HL-60/S4 treated with retinoic acid at 250 ng/mL for 4 days and 3 days (cell line): Measurements from ENCODE around the gene LTBP1.

Source experiments
- in situ Hi-C: fragments of 300-500 bp; cut with MboI; formaldehyde crosslinking; loops from 2 replicates; pipeline ENCODE4 v1.7.0; 2022; ENCODE audit warnings: low sequenced_read_pairs

LTBP1 gene

DNA sequence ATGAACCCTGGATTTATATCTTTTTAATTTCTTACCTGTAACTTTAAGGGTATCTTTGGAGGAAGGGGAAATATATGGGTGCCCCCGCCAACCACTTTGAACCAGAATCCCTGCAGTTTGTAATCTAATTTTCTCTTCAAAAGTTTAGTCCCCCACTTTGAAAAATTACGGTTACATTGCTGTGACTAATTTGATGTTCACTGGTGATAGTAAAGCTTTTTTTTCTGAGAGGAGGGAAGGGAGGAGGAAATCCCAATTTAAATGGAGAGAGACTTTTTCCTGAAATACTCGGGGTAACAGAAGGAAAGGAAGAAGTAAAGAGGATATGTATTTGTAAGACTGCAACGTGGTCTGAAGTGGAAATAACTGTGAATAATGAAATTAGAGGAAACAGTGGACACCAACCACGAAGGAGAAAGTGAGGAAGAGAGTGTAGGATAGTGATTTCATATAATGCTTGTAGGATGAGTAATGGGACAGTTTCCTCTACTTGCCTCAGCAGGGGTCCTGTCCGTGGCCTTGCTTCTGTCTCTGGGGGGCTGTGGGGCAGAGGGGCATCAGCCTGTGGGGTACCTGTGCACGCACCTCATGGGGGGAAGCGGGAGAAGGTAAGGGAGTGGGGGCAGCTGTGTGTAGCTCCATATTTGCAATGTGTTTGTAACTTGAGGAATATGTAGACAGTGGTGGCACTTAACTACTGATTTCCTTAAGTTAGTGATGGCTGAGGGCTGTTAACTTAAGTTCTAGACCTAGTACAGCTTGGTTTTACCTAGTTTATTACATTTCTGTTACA, 161.1 kb downstream of the LTBP1 start:
- in situ Hi-C loops = no loop called here

GRCh38 chr2:33108483-33109443, 162.0 kb downstream of the LTBP1 start:
- in situ Hi-C loops = no loop called here

DNA sequence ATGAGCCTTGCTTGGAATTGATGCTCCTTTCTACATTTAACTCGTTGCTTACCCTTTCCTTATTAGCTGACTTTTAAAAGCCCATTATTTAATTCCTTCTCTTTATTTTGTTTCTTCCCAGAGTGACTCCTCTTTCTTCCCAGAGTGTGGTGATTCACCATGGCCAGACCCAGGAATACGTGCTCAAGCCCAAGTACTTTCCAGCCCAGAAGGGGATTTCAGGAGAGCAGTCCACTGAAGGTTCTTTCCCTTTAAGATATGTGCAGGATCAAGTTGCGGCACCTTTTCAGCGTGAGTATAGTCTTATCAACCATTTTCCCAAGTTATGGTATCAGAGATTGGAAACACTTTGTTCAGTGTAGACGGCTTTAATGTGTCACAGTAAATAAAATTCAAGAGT, 163.7 kb downstream of the LTBP1 start:
- in situ Hi-C loops = no loop called here

GRCh38 chr2:33111002-33111446, 164.3 kb downstream of the LTBP1 start:
- in situ Hi-C loops = no loop called here

DNA sequence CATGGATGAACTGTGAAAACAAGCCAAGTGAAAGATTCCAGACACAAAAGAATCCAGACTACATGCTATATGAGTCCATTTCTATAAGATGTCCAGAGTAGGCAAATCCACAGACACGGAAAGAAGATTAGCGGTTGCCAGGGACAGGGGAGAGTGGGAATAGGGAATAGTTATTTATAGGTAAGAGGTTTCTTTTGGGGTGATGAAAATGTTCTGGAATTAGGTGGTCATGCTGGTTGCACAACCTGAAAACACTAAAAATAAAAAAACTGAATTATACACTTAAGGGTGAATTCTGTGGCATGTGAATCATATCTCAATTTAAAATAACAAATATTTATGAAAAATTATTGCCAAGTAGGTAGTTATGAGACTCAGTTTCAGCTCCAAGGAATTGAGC, 168.4 kb downstream of the LTBP1 start:
- in situ Hi-C loops = no loop called here

DNA sequence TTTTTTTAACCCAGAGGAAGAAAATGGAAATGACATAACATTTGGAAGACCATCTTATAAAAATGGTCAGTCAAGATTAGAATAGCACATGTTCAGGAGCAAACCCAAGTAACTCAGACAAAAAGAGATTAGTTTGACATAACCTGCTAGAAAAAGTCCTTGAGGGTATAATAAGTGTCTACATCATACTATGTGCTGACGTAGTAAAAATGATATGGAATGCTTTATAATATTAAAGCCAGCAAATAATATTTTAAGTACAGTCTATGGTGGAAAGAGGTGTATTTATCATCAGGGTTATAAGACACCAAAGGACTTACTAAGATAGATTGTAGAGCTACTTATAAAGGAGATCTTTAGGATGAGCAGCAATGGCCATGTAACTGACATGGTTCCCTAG, 169.0 kb downstream of the LTBP1 start:
- in situ Hi-C loops = no loop called here

DNA sequence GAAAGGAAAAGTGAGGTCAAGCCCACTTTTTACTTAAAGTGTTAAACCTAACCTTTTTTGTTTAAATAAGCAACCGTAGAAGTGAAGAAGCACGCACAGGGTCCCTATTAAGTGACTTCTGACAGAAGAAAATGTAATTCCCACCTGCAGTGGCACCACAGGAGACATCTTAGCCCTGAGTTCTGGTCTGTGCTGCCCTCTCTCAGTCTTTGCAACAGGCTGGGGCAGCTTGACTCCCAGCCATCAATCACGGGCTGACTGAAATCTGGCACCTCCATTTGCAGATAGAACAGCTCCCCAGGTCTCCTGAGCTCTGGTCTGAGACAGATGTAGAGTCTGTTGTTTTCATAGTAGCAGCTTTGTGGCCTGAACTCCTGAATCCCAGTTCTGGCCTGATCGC, 170.0 kb downstream of the LTBP1 start:
- in situ Hi-C loops = no loop called here

DNA sequence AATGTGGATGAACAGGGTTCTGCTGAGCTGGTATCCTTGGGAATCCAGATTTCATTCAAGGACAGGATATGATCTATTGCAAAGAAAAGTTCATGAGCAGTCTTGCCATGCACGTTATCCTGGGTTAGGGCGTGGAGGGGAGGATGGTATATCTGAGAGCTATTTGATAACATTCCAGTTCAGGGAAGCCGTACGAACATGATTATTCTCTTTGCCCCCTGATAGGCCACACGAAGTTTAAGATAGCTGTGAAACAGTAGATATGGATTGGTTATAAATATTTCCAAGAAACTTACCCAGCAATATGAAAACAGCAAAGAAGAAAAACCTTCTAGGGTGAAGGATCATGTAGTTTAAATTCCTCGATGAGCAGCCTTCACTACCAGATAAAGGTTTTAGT, 171.9 kb downstream of the LTBP1 start:
- in situ Hi-C loops = no loop called here

DNA sequence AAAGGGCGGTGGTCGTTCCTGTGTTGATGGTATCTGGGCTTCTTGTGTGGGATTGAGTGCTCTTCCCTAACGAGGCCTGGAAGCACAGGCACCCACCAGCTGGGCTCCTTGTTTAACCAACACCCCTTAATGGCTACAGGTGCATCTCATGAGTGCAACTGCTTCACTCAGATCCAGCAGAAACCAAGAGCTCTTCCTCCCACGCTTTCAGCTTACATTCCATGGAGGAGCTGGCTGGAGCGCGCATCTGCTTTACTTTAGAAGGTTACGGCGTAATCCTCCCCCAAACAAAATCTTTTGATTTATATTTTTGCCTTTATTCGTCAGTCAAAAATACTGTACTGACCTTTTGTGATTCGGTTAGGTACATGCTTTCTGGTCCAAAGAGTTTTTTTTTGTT, 174.7 kb downstream of the LTBP1 start:
- in situ Hi-C loops = no loop called here

- in situ Hi-C loops = no loop called here
Observed at GRCh38 chr2:33121925-33122324, 175.2 kb downstream of the LTBP1 start.

DNA sequence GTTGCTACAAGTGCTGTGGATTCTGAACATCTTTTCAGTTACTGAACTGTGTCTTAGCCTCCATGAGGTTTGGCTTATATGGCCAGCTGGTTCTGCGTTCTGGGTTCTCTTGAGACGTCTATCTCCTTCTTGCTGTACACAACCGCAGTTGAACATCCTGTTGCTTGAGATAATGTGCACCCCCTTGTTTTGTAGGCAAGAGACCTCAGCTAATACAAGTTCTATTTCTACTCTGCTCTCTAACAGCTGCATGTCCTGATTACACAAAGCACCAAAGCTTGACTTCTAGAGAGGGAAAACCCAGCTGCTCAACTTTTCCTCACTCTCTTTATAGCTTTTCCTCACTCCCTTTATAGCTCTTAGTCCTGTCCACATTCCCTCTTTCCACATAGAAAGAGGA, 176.0 kb downstream of the LTBP1 start:
- in situ Hi-C loops = no loop called here

DNA sequence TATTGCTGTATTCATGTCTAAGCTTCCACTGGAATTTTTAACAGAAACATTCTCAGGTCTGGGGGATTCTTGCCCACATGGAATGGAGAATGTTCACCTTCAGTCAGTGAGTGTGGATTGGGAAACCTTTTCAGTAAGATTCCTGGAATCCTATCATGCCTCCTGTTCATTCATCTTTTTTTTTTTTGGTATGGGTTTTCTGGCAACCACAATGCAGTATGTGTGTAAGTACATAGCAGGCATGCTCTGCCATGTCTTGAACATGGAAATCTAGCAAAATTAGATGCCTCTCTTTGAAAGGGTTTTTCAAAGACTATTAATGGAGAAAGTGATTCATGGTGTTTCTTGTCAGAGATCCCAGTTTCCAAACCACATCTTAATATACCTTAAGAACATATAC, 176.5 kb downstream of the LTBP1 start:
- in situ Hi-C loops = no loop called here

DNA sequence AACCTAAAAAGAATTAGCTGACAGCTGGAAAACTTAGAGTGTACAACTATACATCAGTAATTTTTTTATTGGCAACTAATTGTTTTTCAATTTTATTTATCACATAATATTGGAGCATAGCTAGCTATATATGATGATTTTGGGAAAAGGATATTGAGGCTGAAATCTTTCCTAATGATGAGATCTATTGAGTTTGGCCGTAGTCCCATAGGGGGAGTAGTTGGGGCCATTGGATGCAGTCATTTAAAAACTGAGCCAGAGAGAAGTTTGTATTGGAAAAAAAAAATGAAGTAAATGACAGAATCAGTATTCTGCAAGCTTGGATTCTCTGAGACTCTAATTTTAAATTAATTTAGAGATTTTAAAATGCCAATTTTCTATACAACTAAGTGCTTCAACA, 179.8 kb downstream of the LTBP1 start:
- in situ Hi-C loops = no loop called here

DNA sequence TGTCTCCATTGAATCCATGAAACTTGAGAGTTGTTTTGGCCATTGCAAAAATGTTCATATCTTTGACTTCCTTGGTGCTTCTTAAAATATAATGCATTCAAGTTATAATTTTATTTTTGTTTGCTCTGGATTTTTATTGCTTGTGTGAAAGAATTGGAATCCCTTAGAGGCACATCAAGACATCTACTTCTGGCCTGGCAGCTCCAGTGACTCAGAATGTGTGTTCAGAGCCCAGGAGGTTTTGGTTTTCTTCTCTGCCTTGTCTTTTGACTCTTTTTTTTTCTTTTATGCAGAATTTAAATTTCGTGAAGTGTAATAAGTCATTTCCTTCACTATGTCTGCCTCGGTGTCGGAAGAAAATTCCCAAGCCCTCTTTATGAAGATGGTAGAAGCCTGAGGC, 180.2 kb downstream of the LTBP1 start:
- in situ Hi-C loops = no loop called here

GRCh38 chr2:33129263-33130053, 182.7 kb downstream of the LTBP1 start:
- in situ Hi-C loops = no loop called here

- in situ Hi-C loops = no loop called here
Observed at GRCh38 chr2:33130054-33130447, 183.3 kb downstream of the LTBP1 start.

DNA sequence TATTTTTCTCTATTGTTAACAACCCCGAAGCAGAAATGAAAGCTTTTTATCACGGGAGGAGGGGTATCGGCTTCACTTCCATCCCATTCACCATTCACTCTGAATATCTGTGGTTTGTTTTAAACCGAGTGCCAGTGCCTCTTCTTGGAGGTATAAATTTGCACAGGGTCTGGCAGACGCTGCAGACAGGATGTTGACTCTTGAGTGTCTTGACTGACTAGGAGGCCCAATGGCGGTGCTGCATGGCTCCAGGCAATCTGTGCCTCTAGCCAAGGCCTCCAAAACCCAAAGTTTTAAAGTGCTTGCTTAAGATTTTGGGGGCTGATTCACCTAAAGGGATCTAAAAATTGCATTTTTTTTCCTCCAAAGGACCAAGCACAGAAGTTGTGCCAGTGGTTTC, 183.8 kb downstream of the LTBP1 start:
- in situ Hi-C loops = no loop called here

GRCh38 chr2:33131111-33131510, 184.4 kb downstream of the LTBP1 start:
- in situ Hi-C loops = no loop called here

DNA sequence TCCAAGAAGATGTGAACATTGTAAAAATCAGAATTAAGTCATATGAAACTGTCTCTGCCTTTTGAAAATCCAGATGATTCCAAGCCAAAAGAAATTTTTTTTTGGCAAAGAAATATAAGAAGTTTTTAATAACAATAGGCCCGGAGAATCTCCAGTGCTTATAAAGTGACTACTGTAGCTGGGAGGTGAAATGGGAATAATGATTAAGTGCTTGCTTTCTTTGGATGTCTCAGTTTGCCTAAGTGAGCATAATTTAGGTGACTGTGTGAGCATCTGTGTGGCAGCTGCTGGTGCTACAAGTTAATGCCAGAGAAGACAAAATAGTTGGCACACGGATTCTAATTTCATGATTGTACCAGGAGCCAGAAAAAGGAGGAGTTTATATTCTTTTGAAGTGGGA, 185.0 kb downstream of the LTBP1 start:
- in situ Hi-C loops = no loop called here

- in situ Hi-C loops = no loop called here
Observed at GRCh38 chr2:33133454-33133952, 186.8 kb downstream of the LTBP1 start.
